Measurements from ENCODE around the gene RTKN. TPM values are rescaled to one million over a fixed set of nuclear protein-coding genes. Genes with fewer than 3 reads are reported as not detected.

Gene RTKN
- total RNA-seq, 1 experiment from 2014 or later: 94.0 TPM

GRCh38 chr2:74428675-74429074 lies 13.1 kb downstream of the RTKN start:
- POLR2A ChIA-PET: interaction anchor here (1.6 kb wide), 1 partner anchor 12 kb away, joined by 3 read pairs; no protein-coding TSS in a partner anchor

More at GRCh38 chr2:74428675-74429074, 13.1 kb downstream of the RTKN start:
- ChIA-PET CTCF (no interaction called here), RAD21 (ENCODE audit: low non-redundant PET in 1 of 2, low total read pairs in 2 of 2, uncharacterized antibody in 2 of 2, unreplicated experiment in 2 of 2) (no interaction called here)
- Histone ChIP-seq H3K27ac (ENCODE audit: low read depth, low read length) (no peak overlapping the region), H4K20me1 (ENCODE audit: insufficient read depth) (no peaks in the 10 kb centered on the region), H2AFZ (ENCODE audit: low read depth, low read length, poor library complexity, severe bottlenecking) (no peak overlapping the region), H3K36me3 (ENCODE audit: control insufficient read depth in 1 of 2, insufficient read depth in 2 of 2, low read length in 2 of 2) (peaks cover 43 to 59% of the 10 kb centered on the region in 2 experiments), H3K4me3 (replicated peaks in 1 of 2; ENCODE audit: low read depth in 1 of 2, low read length in 2 of 2) (no peak overlapping the region), H3K4me1 (ENCODE audit: control insufficient read depth in 1 of 2, insufficient read depth in 2 of 2, low read length in 2 of 2) (peaks cover 0 to 15% of the 10 kb centered on the region in 2 experiments; a peak in 2 of 4 replicates), H3K9ac (ENCODE audit: low read length) (no peak overlapping the region), H3K27me3 (ENCODE audit: insufficient read depth, low read length) (no peaks in the 10 kb centered on the region), H3K4me2 (ENCODE audit: low read length) (no peak overlapping the region), H3K79me2 (ENCODE audit: insufficient read depth, low read length) (peaks cover 21% of the 10 kb centered on the region), H3K9me3 (ENCODE audit: control insufficient read depth in 1 of 2, insufficient read depth in 1 of 2, low read depth in 1 of 2, low read length in 2 of 2) (no peaks in the 10 kb centered on the region), H3K9me2 (ENCODE audit: insufficient read depth) (no peaks in the 10 kb centered on the region)
- intact Hi-C loops (cut with micrococcal nuclease): no loop called here
- BruUV-seq (replicated peaks): no TSS peak
- TF ChIP-seq EZH2 (IDR thresholded peaks at IDR 0.05): no peak
- TF ChIP-seq SRF (IDR thresholded peaks at IDR 0.05; ENCODE audit: low read depth): no peak
- TF ChIP-seq ATF3 (IDR thresholded peaks at IDR 0.05): no peak
- no peak for TF ChIP-seq SP1 (IDR thresholded peaks at IDR 0.05; ENCODE audit: low read depth)
- TF ChIP-seq CEBPB (IDR thresholded peaks at IDR 0.05; ENCODE audit: low read depth): no peak
- TF ChIP-seq TCF7L2 (IDR thresholded peaks at IDR 0.05; ENCODE audit: borderline replicate concordance, extremely low read depth, insufficient read depth, insufficient read length): no peak
- no peak for TF ChIP-seq CBX3 (IDR thresholded peaks at IDR 0.05; ENCODE audit: low read depth)
- no peak for TF ChIP-seq RAD21 (IDR thresholded peaks at IDR 0.05; ENCODE audit: low read depth)
- TF ChIP-seq REST (IDR thresholded peaks at IDR 0.05; ENCODE audit: low read depth): no peak
- no peak for ATAC-seq
- DNase-seq (ENCODE audit: low read depth, low spot score): no peak
